ENCODE results near the gene RTN4R.

- TF ChIP-seq EZH2 (IDR thresholded peaks at IDR 0.05; ENCODE audit: insufficient read depth, low read length): no peak
- TF ChIP-seq CTCF (IDR thresholded peaks at IDR 0.05; ENCODE audit: insufficient read depth, low read depth, low read length): no peak
Observed at GRCh38 chr22:20205464-20205963, 62.6 kb downstream of the RTN4R start.
